Natural killer cell (primary cell): Measurements from ENCODE around the gene LRRC57. TPM values are rescaled to one million over a fixed set of nuclear protein-coding genes. Genes with fewer than 3 reads are reported as not detected.

Source experiments
- ATAC-seq, 3 donors: fragments of 150-1000 bp in 2 of 3; fragments of 200-7000 bp in 1 of 3; cut with Tn5 transposase; 1 replicate in 1 of 3; 2 replicates in 2 of 3; pipeline ENCODE4 v1.10.0; 2021; ENCODE audit warnings: mild to moderate bottlenecking in 2 of 3, moderate library complexity in 2 of 3
- DNase-seq, 2 donors: peaks; one replicate each; pipeline versions ENCODE4 v3.0.0 to v3.0.0-alpha.2; 2013 to 2021; ENCODE audit warnings: mixed read lengths in 1 of 2
- H3K27ac ChIP-seq: one replicate; pipeline ENCODE4 v1.5.1; 2013; ENCODE audit warnings: mild to moderate bottlenecking, low read length
- H3K27me3 ChIP-seq: one replicate; pipeline ENCODE4 v1.6.1; 2013; ENCODE audit warnings: low read length; ENCODE audit not compliant: control insufficient read depth, insufficient read depth
- H3K36me3 ChIP-seq: one replicate; pipeline ENCODE4 v1.6.1; 2013; ENCODE audit warnings: low read length; ENCODE audit not compliant: control insufficient read depth, insufficient read depth
- H3K4me1 ChIP-seq: one replicate; pipeline ENCODE4 v1.6.1; 2013; ENCODE audit warnings: low read length; ENCODE audit not compliant: control insufficient read depth, insufficient read depth
- H3K4me3 ChIP-seq: one replicate; pipeline ENCODE4 v1.5.1; 2013; ENCODE audit warnings: low read length
- H3K9me3 ChIP-seq: one replicate; pipeline ENCODE4 v1.6.1; 2013; ENCODE audit warnings: low read length; ENCODE audit not compliant: control insufficient read depth, insufficient read depth
- H3K27ac Mint-ChIP-seq, 2 donors: one replicate each; pipeline ENCODE4 v1.8.0; 2022; ENCODE audit warnings: mild to moderate bottlenecking in 2 of 2, mixed read lengths in 2 of 2, moderate library complexity in 1 of 2
- H3K27me3 Mint-ChIP-seq, 2 donors: one replicate each; pipeline ENCODE4 v1.8.0; 2022; ENCODE audit warnings: low read depth in 2 of 2, mixed read lengths in 2 of 2
- H3K36me3 Mint-ChIP-seq: one replicate; pipeline ENCODE4 v1.8.0; 2022; ENCODE audit warnings: mixed read lengths
- H3K4me1 Mint-ChIP-seq, 2 donors: one replicate each; pipeline ENCODE4 v1.8.0; 2022; ENCODE audit warnings: mixed read lengths in 2 of 2
- H3K4me3 Mint-ChIP-seq: one replicate; pipeline ENCODE4 v1.8.0; 2022; ENCODE audit warnings: mild to moderate bottlenecking, moderate library complexity, mixed read lengths
- H3K9me3 Mint-ChIP-seq, 2 donors: one replicate each; pipeline ENCODE4 v1.8.0; 2022; ENCODE audit warnings: mixed read lengths in 2 of 2
- WGBS: methylation state at CpG from one replicate; pipeline ENCODE4 v1.1.7; 2013; ENCODE audit warnings: missing lambda C conversion rate; ENCODE audit not compliant: insufficient coverage; 5-methylcytosine and 5-hydroxymethylcytosine counted together
- intact Hi-C: fragments of 100-400 bp; cut with micrococcal nuclease; formaldehyde crosslinking; loops from one replicate; pipeline ENCODE4 v1.14.2; 2022
- total RNA-seq, 4 donors: library from RNA; stranded (reverse); fragments of 120-200 nt in 1 of 4; gene quantifications; one replicate each; pipeline versions ENCODE4 v1.2.3 to v1.2.4, GENCODE V29; 2013 to 2022
- TF ChIP-seq, protein P1 (sequence below): fragments of 200-600 bp; IDR thresholded peaks from one replicate; pipeline ENCODE4 v1.8.0; 2022; ENCODE audit warnings: antibody characterized with exemption

Gene LRRC57
- total RNA-seq, 3 donors from 2014 or later (not counting 1 experiment from before 2014, with no cell fraction given): 29.4 to 43.9 (median 29.4) TPM

DNA sequence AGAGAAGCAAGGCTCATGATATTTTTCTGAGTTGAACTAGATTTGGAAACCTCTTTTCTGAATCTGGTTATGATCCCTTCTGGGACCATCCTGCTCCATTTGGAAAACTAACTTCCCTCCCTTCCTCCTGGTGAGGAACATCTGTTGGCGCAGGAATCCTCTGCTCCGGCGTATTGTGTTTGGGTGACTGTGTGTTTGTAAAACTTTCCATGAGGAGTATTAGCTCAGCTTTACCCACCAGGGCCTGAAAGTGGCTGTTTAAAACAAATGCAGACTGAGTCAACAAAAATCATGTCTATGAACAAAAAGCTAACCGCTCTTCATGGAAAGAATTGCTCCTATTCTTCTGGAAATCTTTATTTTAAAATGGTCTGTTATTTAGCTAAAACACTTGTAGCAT, 44.5 kb upstream of the LRRC57 start:
- 100% methylated on average over 2 of the region's 4 CpGs for WGBS
- Histone ChIP-seq H3K27ac (no peak overlapping the region), H3K9me3 (no peaks in the 10 kb centered on the region), H3K4me1 (no peaks in the 10 kb centered on the region), H3K36me3 (peaks cover 2% of the 10 kb centered on the region), H3K4me3 (no peak overlapping the region), H3K27me3 (no peaks in the 10 kb centered on the region)
- Mint-ChIP-seq H3K9me3 (no peaks in the 10 kb centered on the region), H3K36me3 (no peaks in the 10 kb centered on the region), H3K27ac (no peak overlapping the region), H3K27me3 (no peaks in the 10 kb centered on the region), H3K4me1 (peaks cover 0 to 3% of the 10 kb centered on the region in 2 donors), H3K4me3 (no peak overlapping the region)
- DNase-seq: no peak
- intact Hi-C loops: no loop called here
- TF ChIP-seq, protein P1, sequence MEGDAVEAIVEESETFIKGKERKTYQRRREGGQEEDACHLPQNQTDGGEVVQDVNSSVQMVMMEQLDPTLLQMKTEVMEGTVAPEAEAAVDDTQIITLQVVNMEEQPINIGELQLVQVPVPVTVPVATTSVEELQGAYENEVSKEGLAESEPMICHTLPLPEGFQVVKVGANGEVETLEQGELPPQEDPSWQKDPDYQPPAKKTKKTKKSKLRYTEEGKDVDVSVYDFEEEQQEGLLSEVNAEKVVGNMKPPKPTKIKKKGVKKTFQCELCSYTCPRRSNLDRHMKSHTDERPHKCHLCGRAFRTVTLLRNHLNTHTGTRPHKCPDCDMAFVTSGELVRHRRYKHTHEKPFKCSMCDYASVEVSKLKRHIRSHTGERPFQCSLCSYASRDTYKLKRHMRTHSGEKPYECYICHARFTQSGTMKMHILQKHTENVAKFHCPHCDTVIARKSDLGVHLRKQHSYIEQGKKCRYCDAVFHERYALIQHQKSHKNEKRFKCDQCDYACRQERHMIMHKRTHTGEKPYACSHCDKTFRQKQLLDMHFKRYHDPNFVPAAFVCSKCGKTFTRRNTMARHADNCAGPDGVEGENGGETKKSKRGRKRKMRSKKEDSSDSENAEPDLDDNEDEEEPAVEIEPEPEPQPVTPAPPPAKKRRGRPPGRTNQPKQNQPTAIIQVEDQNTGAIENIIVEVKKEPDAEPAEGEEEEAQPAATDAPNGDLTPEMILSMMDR: no peak
- no peak for ATAC-seq

DNA sequence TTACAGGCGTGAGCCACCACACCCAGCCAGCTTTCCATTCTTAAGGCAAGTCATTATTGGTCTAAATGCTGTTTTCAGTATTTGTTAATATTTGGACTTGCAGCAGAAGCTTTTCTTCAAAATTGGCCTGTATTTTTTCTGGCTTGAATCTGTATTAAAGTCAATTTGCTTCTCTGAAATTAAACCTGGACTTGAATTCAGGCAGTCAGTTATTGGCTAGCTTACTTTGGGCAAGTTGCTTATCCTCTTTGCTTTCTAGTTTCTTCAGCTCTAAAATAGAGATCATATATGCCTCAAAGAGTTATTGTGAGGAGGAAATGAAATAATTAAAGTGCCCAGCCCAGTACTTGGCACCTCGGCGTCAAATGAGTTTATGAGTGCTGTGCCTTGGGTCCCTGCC, 44.1 kb upstream of the LRRC57 start:
- Mint-ChIP-seq H3K27ac (no peak overlapping the region), H3K36me3 (no peaks in the 10 kb centered on the region), H3K4me3 (no peak overlapping the region), H3K9me3 (no peaks in the 10 kb centered on the region), H3K4me1 (peaks cover 0 to 3% of the 10 kb centered on the region in 2 donors), H3K27me3 (no peaks in the 10 kb centered on the region)
- Histone ChIP-seq H3K4me1 (no peaks in the 10 kb centered on the region), H3K9me3 (no peaks in the 10 kb centered on the region), H3K36me3 (peaks cover 5% of the 10 kb centered on the region), H3K27me3 (no peaks in the 10 kb centered on the region), H3K27ac (no peak overlapping the region), H3K4me3 (no peak overlapping the region)
- WGBS: 96% methylated on average over 3 of the region's 3 CpGs
- intact Hi-C loops: no loop called here
- TF ChIP-seq, protein P1: no peak
- ATAC-seq (no peak), DNase-seq (no peak)

DNA sequence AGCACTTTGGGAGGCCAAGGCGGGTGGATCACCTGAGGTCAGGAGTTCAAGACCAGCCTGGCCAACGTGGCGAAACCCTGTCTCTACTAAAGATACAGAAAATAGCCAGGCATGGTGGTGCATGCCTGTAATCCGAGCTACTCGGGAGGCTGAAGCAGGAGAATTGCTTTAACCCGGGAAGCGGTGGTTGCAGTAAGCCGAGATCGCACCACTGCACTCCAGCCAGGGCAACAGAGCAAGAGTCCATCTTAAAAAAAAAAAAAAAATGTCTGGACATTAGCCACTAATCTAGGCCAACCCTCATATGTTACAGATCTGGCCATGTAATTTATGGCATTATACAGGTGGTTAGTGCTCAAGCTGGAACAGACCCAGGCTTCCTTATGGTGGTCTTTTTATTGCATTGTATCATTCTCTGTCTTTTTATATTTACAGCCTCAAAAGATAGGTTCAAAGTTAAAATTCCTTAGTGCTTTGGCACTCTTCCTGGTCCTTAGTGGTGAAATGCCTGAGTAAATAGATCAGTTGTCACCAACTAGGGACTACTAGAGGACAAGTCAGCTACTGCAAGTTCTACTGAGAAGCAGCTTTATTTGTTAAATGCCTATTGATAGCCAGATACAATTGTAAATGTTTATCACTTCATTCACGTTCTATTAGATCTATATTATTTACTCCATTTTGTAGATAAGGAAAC, 42.8 kb upstream of the LRRC57 start:
- H3K4me1 ChIP-seq: no peaks in the 10 kb centered on the region
- WGBS: 96% methylated on average over 9 of the region's 10 CpGs
- Mint-ChIP-seq H3K4me3 (no peak overlapping the region), H3K4me1 (peaks cover 0 to 3% of the 10 kb centered on the region in 2 donors), H3K36me3 (no peaks in the 10 kb centered on the region), H3K27ac (no peak overlapping the region), H3K9me3 (no peaks in the 10 kb centered on the region), H3K27me3 (no peaks in the 10 kb centered on the region)
- no peaks in the 10 kb centered on the region for H3K27me3 ChIP-seq
- peaks cover 6% of the 10 kb centered on the region for H3K36me3 ChIP-seq
- TF ChIP-seq, protein P1: no peak
- no peaks in the 10 kb centered on the region for H3K9me3 ChIP-seq
- H3K4me3 ChIP-seq: no peak overlapping the region
- ATAC-seq (no peak), DNase-seq (peak in 1 of 2 donors; percentile 21)
- H3K27ac ChIP-seq: no peak overlapping the region
- intact Hi-C loops: no loop called here
